ENCODE measurements around the gene SHFL.

The SHFL gene

DNA sequence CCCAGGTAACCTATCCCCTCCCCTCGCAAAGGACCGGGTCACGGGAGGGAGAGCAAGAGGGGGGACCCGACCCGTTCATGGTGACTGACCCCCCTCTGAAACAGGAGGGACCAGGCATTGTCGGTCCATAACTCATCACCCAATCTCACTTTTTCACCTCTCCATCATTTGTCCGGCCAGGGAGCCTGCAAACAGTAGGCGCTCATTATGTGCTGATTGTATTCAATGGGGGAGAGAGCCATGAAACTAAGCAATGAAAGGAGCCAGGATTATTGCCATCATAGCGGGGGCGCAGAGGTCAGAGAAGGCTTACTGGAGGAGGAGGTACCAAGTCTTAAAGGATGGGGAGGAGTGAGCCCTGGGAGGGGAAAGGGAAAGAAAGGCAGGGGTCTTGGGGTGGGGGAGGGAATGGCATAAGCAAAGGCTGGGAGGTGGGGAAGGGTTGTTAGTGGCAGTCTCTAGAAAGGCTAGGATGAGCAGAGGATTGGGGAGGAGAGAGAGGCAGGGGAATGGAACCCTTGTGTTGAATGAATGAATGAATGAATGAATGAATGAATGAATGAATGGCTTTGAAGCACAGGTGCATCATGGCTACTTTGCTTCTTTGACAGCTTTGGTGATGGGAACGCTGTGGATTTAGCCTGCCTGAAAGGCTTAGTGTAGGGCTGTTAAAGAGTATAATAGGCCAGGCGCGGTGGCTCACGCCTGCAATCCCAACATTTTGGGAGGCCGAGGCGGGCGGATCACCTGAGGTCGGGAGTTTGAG lies 1.4 kb downstream of the SHFL start:
- no peak for DNase-seq (ENCODE audit: low read depth)

DNA sequence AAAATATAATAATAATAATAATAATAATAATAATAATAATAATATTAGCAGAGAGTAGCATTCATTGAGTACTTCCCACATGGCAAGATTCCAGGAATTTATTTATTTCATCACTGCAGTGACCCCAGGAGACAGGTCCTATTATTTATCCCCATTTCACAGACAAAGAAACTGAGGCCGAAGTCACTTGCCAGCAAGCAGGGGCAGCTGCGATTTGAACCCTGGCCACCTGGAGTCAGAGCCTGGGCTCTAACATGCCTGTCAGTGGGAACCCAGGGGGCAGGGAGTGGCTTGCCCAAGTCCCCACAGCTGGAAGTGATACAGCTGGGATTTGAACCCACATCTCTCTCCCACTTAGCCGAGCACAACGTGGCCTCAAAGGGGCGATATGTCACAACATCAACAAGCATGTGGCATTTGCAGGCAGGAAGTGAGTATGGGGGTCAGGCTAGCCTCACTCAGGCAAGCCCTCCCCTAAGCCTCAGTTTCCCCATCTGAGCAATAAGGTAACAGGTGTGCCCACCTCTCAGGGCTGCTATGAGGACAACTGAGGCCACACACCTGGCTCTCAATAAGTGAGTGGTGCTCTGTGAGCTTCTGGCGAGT lies 2.9 kb downstream of the SHFL start:
- no peak for DNase-seq (ENCODE audit: low read depth)

DNA sequence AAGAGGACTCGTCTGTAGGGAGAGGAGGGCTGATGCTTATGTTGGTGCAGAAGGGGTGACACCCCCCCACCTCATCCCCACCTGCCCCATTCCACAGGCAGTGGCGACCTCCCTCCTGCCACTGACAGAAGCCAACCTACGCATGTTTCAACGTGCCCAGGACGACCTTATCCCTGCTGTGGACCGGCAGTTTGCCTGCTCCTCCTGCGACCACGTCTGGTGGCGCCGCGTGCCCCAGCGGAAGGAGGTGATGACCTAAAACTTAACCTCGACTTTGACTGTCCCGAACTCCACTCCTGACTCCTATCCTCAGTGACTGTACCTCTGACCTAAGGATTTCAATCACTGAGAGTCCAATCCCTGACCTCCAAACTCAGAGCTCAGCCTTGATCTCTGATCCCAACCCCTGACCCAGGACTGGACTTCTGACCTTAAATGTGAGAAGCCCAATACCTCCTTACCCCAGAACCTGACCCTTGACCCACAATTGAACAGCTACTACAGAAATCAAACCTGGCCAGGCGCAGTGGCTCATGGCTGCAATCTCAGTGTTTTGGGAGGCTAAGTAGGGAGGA lies 3.8 kb downstream of the SHFL start:
- DNase-seq (ENCODE audit: low read depth): no peak

DNA sequence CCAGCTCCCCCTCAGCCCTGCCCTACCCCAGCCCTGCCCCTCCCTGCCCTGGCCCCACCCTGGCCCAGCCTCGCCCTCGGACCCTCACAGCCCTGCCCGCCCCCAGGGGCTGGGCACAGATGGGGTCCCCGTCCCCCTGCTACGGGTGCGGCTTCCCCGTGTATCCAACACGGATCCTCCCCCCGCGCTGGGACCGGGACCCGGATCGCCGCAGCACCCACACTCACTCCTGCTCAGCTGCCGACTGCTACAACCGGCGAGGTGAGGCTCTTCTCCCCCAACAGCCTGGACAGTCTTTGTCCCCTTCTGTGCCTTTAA lies 5.2 kb downstream of the SHFL start:
- DNase-seq (ENCODE audit: low read depth): no peak

DNA sequence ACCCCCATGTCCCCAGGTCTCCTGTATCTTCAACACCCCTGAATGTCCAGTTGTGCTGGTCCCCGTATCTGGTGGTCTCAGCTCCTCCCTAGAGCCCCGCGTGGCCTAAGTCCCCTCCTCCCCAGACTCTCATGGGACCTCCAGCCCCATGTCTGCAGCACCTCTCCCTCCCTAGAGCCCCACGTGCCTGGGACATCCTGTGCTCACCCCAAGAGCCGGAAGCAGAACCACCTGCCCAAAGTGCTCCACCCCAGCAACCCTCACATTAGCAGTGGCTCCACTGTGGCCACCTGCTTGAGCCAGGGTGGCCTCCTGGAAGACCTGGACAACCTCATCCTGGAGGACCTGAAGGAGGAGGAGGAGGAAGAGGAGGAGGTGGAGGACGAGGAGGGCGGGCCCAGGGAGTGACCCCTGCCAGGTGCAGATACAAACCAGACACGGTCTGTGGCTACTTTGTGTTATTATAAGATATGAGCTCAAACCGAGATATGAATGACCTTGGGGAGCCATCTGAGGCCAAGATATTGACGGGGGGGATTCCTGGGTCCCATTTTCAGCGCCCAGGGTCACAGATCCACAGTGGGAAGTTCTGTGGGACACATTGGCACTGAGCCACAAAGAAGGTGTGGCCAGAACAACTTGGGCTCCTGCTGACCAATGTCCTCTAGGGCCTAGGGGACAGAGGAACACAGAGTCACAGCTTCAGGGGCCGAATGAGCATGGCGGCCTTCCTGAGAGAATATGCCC lies 6.0 kb downstream of the SHFL start:
- DNase-seq (ENCODE audit: low read depth): no peak

DNA sequence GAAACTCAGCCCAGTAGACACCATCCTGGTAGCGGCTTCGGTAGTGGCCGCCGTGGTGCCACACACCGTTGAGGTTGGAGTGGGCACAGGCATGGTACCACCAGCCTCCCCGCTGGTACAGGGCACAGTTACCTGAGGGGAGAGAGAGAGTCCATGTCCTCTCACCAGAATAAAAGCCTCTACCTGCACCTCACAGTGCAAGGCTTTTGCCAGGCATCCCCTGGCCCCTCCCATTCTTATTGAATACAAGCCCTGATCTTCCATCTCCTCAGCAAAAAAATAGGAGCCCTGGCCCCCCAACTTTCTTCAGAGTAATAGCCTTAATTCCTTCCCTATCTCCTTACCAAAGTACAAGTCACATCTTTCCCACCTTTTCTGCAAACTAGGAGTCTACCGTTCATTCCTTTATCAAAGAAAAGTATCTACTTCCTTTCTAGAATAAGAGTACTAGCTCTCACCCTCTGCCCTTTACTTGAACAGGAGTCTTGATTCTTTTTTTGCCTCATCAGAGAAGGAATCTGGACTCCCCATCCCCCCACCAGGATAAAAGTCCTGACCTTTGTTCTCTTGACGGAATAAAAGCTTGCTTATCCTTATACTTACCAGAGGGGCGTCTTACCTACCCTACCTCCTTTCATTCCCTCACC lies 6.7 kb downstream of the SHFL start:
- DNase-seq (ENCODE audit: low read depth): no peak

DNA sequence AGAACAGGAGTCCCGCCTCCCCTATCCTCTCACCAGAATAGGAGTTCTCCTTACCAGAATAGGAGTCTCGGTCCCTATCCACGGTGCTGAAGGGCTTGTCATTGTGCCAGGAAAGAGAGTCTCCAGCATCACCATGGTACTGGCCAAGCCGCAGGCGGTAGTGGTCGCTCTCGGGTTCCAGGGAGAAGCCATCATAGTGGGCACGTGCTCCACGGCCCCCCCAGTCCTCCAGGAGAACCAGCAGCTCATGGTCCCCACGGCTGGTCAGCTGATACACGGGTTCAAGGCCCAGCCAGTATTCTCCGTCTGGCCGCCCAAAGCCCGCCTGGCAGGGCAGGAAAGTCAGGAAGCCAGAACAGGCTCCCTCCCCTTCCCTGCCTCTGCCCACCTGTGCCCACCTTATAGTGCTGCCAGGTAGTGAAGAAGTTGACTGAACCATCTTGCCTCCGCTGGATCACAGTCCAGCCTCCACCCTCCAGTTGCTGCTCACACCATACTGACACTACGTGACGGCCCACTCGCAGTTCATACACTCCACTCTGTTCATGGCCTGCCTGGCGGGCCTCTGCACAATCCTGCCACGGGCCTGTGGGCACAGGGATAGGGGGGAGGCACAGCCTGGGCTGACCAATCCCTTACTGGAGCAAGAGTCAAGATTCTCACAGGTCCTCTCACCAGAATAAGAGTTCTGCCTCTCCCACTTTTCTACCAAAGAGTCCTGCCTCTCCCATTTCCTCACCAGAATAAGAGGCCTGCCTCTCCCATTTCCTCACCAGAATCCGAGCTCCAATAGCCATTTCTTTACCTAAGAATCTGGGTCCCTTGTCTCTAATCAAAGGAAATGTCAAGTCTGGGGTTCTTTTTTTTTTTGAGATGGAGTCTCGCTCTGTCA lies 7.4 kb downstream of the SHFL start:
- DNase-seq (ENCODE audit: low read depth): no peak

DNA sequence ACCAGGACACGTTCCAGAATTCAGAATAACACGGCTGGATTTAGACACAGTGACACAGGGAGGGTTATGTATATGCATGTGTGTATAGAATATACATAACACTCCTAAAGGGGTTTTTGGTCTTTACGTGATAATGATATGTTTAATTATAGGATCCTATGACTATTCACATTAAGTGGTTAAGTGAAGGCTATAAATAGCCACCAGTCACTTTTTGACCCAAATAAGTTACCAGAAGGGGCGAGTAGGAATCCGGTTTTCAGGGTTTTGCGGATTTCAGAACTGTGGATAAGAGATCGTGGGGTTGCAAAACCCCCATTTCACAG lies 9.5 kb downstream of the SHFL start:
- no peak for DNase-seq (ENCODE audit: low read depth)

DNA sequence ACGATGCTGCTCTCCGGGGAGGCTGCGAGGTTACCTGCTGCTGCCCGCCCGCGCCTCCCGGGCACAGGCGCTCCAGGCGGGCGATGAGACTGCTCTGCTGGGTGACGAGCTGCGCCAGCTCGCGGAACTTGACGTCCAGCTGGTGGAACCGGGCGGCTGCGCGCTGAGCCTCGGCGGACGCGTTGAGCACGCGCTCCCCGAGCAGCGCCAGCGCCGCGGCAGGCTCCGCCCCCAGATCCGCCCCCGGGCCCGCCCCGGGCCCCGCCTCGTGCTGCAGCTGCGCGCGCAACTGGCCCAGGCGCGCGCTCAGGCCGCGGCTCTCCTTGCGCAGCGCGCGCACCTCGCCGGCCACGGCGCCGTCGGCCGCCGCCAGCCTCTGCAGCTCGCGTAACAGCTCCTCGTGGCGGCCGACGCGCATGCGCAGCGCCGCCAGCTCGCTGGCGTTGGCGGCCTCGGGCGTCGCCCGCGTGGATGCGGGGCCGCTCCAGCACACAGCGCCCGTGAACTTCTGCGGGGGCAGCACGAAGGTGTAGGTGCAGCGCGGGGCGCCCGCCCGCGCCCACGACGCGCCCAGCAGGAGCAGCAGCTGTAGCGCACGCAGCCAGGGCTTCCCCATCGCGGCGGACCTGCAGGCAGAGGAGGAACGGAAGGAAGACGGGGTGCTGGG lies 10.0 kb downstream of the SHFL start:
- peak; percentile 85 for DNase-seq (ENCODE audit: low read depth)

DNA sequence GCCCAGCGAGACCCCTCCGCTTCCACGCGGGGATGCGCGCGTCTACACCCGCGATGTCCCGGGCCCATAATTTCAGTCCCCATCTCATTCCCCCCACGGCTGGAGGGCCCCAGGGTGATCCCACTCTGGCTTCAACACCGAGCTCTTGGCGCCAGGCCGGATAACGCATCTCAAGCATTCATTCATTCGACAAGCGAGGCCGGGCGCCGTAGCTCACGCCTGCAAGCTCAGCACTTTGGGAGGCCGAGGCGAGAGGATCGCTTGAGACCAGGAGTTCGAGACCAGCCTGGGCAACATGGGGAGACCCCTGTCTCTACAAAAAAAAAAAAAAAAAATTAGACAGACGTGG lies 10.5 kb downstream of the SHFL start:
- no peak for DNase-seq (ENCODE audit: low read depth)

DNA sequence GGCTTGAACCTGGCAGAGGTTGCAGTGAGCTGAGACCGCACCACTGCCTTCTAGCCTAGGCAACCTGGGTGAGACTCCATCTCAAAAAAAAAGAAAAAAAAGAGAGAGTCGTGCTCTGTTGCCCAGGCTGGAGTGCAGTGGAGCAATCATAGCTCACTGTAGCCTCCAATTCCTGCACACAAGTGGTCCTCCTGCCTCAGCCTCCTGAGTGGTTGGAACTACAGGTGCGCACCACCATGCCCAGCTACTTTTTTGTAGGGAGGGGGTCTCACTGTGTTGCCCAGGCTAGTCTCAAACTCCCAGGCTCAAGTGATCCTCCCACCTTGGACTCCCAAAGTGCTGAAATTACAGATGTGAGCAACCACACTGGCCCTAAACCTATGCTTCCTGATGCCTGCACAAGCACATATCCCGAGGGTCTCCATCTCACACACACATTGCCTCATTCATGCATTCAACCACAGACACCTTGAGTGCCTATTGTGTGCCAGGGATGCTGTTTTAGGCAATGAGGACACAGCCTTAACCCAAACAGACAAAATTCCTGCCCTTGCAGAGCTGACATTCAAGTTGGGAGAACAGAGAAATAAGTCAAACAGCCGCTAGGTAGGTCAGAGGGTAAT lies 14.2 kb downstream of the SHFL start:
- DNase-seq (ENCODE audit: low read depth): no peak

DNA sequence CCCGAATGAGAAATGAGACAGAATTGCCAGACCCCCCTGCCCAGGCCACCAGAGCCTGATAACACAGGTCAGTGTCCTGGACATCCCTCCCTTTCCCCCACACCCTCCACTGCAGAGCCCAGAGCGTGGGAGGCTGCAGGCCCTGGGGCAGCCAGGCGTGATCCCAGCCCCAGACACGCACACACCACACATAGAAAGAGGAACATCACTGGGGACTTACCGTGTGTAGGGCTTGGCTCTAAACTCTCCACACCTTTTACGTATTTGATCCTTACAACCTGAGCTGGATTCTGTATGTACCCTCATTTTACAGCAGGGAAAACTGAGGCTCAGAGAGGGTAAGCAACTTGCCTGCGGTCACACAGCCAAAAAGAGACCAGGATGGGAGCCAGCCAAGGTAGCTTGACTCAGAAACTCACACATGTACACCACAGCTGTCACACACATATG lies 16.7 kb downstream of the SHFL start:
- no peak for DNase-seq (ENCODE audit: low read depth)

DNA sequence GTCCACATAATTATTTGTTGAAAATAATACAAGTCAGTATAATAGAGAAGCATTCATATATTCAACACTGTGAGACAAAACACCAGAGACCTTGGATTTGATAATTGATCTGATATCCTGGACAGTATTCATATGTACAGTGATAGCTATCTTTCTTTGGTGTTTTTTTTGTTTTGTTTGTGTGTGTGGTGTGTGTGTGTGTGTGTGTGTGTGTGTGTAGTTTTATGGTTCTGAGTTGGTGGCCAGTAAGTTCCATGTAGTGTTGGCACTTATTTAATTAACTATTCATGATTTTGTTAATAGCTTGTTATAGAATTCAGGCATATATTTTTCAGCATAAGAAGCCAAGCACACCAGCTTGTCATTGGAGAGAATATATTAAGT lies 18.0 kb downstream of the SHFL start:
- no peak for DNase-seq (ENCODE audit: low read depth)

DNA sequence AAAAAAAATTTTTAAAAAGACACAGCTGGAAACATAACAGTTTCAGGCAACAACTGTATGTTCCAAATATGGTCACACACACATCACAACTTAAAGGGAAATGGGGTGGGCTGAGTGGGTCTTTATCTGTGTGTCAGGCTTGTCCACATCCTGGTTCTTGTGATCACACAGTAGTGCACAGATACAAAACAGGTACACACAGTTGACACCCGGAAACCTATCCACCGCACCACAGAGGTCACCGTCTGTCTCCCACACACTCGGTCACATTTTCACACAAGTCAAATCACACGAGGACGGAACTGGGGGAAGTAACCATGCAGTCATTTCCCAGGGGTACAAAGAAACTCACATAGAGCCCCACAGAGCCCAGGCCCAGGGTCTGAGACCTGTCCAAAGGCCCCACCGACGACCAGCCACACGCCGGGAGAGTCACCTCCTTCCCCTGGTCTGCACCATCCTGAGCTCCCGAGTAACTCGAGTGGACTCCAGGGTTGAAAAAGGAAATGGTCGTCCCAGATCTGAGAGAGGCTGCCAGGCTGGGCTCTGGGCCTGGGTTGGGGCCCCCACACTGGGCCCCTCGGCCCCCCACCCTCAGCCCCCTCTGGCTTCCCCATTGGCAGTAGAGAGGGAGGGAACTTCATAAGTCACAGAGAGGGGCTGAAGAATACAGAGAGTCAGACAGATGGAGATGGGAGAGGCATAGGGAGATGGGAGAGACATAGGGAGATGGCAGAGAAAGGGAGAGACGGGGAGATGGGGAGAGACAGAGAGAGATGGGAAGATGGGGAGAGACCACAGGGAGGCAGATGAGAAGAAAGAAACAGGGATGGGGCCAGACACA lies 18.8 kb downstream of the SHFL start:
- no peak for DNase-seq (ENCODE audit: low read depth)

DNA sequence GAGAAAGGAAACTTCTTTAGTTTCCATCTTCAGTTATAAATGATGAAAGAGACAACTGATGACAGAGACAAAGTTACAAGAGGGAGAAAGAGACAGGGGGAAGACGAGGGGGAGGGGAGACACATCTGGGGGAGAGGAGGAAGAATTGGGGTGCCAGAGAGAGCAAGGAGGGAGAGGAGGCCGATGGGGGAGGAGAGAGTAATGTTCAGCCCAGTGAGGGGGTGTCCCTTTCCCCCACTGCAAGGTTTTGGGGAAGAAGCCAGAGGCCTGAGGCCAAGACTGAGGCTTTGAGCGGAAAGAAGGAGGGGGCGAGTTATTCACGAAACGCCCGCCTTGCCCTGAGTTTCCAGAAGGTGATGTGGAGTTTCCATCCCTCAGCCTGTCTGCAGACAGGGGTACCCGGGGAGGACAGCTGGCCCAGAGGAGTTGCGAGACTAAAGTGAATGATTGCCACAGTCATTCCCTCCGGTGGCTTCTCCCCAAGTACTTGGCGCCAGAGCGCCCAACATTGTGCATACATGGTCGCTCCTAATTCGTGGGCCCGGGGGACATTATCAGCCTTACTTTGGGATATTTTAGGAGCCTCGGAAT lies 19.5 kb downstream of the SHFL start:
- DNase-seq (ENCODE audit: low read depth): no peak

DNA sequence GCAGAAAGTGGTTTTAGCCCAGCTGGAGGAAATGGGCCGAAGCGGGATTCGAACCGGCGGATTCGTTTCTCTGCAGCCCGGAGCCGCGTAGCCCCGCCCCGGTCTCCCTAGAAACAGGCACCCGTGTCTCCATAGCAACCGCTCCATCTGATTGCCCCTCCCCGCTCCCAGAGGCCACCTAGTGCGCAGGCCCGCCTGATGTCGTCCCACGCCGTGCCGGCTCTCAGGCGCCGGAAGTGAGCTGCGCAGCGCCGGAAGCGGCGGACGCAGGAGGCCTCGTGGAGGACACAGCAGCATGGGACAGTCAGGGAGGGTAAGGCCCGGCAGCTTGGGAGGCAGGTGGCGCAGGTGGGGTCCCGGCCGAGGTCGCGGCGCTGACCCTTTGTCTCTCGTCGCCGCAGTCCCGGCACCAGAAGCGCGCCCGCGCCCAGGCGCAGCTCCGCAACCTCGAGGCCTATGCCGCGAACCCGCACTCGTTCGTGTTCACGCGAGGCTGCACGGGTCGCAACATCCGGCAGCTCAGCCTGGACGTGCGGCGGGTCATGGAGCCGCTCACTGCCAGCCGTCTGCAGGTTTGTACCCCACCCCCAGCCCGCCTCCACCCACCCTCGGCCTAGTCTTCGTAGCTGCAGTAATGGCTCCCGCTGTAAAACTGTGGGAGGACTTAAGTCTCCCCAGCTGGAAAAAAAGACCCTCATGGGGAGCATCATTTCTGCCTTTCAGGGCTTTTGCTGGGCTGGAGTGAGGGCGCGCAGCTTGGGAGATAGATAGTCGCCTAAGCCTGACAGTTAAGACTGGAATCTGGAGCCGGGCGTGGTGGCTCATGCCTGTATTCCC lies 20.2 kb downstream of the SHFL start, which contains the start of gene PPAN:
TSS of gene PPAN (plus strand) at position 263 of the 837 bp plus-strand sequence. CDS start at position 296, 33 bp downstream.
- DNase-seq (ENCODE audit: low read depth): peak; percentile 98

DNA sequence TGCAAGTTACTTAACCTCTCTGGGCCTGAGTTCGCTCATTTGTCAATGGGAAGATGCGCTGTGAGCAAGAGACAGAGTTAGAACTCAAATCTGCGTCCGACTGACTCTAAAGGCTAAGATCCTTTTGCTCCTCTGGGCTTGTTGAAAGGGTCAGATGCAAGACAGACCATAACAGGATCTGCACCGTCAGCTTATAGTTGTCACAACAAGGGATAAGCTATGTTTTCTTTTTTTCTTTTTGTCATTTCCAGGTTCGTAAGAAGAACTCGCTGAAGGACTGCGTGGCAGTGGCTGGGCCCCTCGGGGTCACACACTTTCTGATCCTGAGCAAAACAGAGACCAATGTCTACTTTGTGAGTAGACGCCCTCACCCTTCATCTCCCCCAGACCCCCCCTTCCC lies 21.1 kb downstream of the SHFL start:
- DNase-seq (ENCODE audit: low read depth): no peak

DNA sequence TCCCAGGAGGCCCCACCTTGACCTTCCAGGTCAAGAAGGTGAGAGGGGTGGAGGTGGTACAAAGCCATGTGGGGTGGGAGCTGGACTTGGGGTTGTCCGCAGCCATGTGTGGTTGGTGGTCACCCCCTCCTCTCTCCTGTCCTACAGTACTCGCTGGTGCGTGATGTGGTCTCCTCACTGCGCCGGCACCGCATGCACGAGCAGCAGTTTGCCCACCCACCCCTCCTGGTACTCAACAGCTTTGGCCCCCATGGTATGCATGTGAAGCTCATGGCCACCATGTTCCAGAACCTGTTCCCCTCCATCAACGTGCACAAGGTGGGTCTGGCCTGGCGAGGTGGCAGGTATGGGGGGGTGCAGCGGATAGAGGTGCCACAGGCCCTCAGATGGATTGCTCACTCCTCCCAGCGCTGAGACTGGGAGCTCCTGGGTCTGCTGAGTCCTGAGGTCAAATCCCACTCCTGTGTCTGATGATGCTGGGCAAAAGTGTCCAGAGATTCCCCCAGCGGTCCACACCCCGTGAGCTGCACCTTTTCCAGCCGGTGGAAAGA lies 21.8 kb downstream of the SHFL start:
- no peak for DNase-seq (ENCODE audit: low read depth)
